Measurements from ENCODE around the gene ADSS2.

The ADSS2 gene

DNA sequence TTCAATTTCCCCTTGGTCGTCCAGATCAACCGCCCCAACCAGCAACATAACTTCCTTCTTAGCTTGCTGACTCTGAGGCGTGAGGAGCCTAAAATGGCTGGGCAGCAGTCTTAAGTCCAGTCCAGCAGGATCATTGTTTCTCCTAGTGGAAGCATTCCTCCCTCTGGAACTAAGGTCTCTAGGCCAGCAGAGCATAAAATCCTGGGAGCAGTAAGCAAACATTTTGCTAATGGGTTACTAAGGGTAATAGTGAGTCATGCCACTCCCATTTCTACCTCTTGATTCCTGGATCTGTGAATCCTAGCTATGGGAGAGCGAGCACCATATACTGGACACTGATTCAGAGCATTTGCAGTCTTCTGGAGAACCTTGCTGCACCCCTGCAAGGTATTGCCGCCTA, 59.9 kb downstream of the ADSS2 start:
- Histone ChIP-seq H3K79me1 (ENCODE audit: low read depth, low read length) (no peaks in the 10 kb centered on the region), H3K18ac (ENCODE audit: low read length) (no peak overlapping the region), H3K23ac (ENCODE audit: low read depth, low read length, poor library complexity) (no peak overlapping the region), H3K9ac (ENCODE audit: low read depth, low read length, poor library complexity) (no peak overlapping the region), H4K8ac (ENCODE audit: low read depth, low read length) (no peak overlapping the region), H2AFZ (ENCODE audit: low read length) (no peak overlapping the region), H3K27ac (replicated peaks; ENCODE audit: low read length) (no peak overlapping the region), H3K4me1 (ENCODE audit: control insufficient read depth in 2 of 2, insufficient read depth in 1 of 2, low read depth in 1 of 2, low read length in 2 of 2) (peaks cover 0 to 2% of the 10 kb centered on the region in 2 donors), H3K27me3 (ENCODE audit: control insufficient read depth in 3 of 3, insufficient read depth in 3 of 3, low read depth in 1 of 3, low read length in 3 of 3) (no peaks in the 10 kb centered on the region), H2BK5ac (ENCODE audit: low read length) (no peak overlapping the region), H4K91ac (ENCODE audit: low read depth, low read length, poor library complexity) (no peak overlapping the region), H3K36me3 (replicated peaks in 1 of 2; ENCODE audit: control insufficient read depth in 2 of 2, insufficient read depth in 2 of 2, low read length in 2 of 2) (peaks cover 0 to 1% of the 10 kb centered on the region in 2 donors), H3K9me3 (replicated peaks in 1 of 2; ENCODE audit: control insufficient read depth in 2 of 2, insufficient read depth in 1 of 2, low read depth in 1 of 2, low read length in 2 of 2) (no peaks in the 10 kb centered on the region), H2BK12ac (ENCODE audit: low read length) (no peak overlapping the region), H2BK15ac (ENCODE audit: low read length) (no peak overlapping the region), H3K14ac (ENCODE audit: low read length) (no peak overlapping the region), H2AK5ac (ENCODE audit: low read depth, low read length) (no peak overlapping the region), H3K4me2 (ENCODE audit: insufficient read depth, low read length, poor library complexity, severe bottlenecking) (no peak overlapping the region), H2BK120ac (ENCODE audit: low read depth, low read length) (no peak overlapping the region), H3K4ac (ENCODE audit: low read length) (no peak overlapping the region), H3K4me3 (ENCODE audit: low read length in 2 of 2) (no peak overlapping the region)
- no peak for DNase-seq (ENCODE audit: low spot score)
- no CpG with 5 or more reads among the region's 5 CpGs for WGBS, 2 donors (ENCODE audit: extremely low coverage in 2 of 2, insufficient read length in 2 of 2, insufficient replicate concordance in 1 of 2)

DNA sequence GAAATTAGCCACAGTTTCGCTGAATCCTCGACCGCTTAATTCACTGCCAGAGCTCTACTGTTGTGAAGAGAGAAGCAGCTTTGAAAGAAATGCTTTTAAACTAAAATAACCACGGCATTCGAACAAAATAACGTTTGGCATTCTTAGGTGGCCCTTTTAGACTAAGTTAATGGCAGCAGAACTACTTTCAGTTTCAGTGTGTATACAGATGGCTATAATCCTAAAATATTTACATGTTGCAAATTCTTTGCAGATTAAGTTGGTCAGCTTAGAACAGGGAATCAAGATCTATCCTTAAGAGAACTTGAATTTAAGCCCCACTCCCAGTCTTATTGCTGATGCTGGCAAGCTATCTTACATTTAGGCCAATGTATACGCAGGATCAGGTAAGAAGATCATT, 62.7 kb downstream of the ADSS2 start:
- Histone ChIP-seq H2BK120ac (ENCODE audit: low read depth, low read length) (no peak overlapping the region), H3K4me2 (ENCODE audit: insufficient read depth, low read length, poor library complexity, severe bottlenecking) (no peak overlapping the region), H3K4me3 (ENCODE audit: low read length in 2 of 2) (no peak overlapping the region), H2BK5ac (ENCODE audit: low read length) (no peak overlapping the region), H3K27ac (replicated peaks; ENCODE audit: low read length) (no peak overlapping the region), H3K4me1 (ENCODE audit: control insufficient read depth in 2 of 2, insufficient read depth in 1 of 2, low read depth in 1 of 2, low read length in 2 of 2) (no peaks in the 10 kb centered on the region), H3K23ac (ENCODE audit: low read depth, low read length, poor library complexity) (no peak overlapping the region), H2BK15ac (ENCODE audit: low read length) (no peak overlapping the region), H3K79me1 (ENCODE audit: low read depth, low read length) (no peaks in the 10 kb centered on the region), H4K91ac (ENCODE audit: low read depth, low read length, poor library complexity) (no peak overlapping the region), H2AFZ (ENCODE audit: low read length) (no peak overlapping the region), H3K9me3 (replicated peaks in 1 of 2; ENCODE audit: control insufficient read depth in 2 of 2, insufficient read depth in 1 of 2, low read depth in 1 of 2, low read length in 2 of 2) (no peaks in the 10 kb centered on the region), H3K36me3 (replicated peaks in 1 of 2; ENCODE audit: control insufficient read depth in 2 of 2, insufficient read depth in 2 of 2, low read length in 2 of 2) (peaks cover 0 to 1% of the 10 kb centered on the region in 2 donors), H3K27me3 (ENCODE audit: control insufficient read depth in 3 of 3, insufficient read depth in 3 of 3, low read depth in 1 of 3, low read length in 3 of 3) (no peaks in the 10 kb centered on the region), H2BK12ac (ENCODE audit: low read length) (no peak overlapping the region), H3K14ac (ENCODE audit: low read length) (no peak overlapping the region), H4K8ac (ENCODE audit: low read depth, low read length) (no peak overlapping the region), H2AK5ac (ENCODE audit: low read depth, low read length) (no peak overlapping the region), H3K4ac (ENCODE audit: low read length) (no peak overlapping the region), H3K9ac (ENCODE audit: low read depth, low read length, poor library complexity) (no peak overlapping the region), H3K18ac (ENCODE audit: low read length) (no peak overlapping the region)
- DNase-seq (ENCODE audit: low spot score): no peak
- no CpG with 5 or more reads among the region's 7 CpGs for WGBS, 2 donors (ENCODE audit: extremely low coverage in 2 of 2, insufficient read length in 2 of 2, insufficient replicate concordance in 1 of 2)

DNA sequence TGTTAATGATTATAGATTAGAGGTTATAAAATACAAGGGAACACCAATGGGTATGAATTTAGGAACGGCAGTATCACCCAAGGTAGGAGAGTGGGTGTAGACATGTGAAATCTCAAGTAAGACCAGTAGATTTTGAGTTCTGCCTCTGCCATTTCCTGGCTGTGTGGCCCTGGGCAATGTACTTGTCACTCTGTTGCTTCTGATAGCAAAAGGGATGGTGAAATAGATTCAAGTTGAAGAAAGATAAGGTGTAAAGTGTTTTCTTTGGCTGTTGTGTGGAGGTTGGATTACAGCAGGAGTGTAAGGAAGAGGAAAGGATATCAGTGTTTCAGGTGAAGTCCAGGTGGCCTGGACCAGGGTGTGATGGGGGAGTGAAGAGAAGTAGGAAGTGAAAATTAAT, 64.3 kb downstream of the ADSS2 start:
- Histone ChIP-seq H4K91ac (ENCODE audit: low read depth, low read length, poor library complexity) (no peak overlapping the region), H2BK12ac (ENCODE audit: low read length) (no peak overlapping the region), H3K36me3 (replicated peaks in 1 of 2; ENCODE audit: control insufficient read depth in 2 of 2, insufficient read depth in 2 of 2, low read length in 2 of 2) (peaks cover 0 to 1% of the 10 kb centered on the region in 2 donors), H3K79me1 (ENCODE audit: low read depth, low read length) (no peaks in the 10 kb centered on the region), H3K9ac (ENCODE audit: low read depth, low read length, poor library complexity) (no peak overlapping the region), H3K14ac (ENCODE audit: low read length) (no peak overlapping the region), H2BK15ac (ENCODE audit: low read length) (no peak overlapping the region), H3K27ac (replicated peaks; ENCODE audit: low read length) (no peak overlapping the region), H2AK5ac (ENCODE audit: low read depth, low read length) (no peak overlapping the region), H3K27me3 (ENCODE audit: control insufficient read depth in 3 of 3, insufficient read depth in 3 of 3, low read depth in 1 of 3, low read length in 3 of 3) (no peaks in the 10 kb centered on the region), H3K9me3 (replicated peaks in 1 of 2; ENCODE audit: control insufficient read depth in 2 of 2, insufficient read depth in 1 of 2, low read depth in 1 of 2, low read length in 2 of 2) (no peaks in the 10 kb centered on the region), H3K4me2 (ENCODE audit: insufficient read depth, low read length, poor library complexity, severe bottlenecking) (no peak overlapping the region), H3K4ac (ENCODE audit: low read length) (no peak overlapping the region), H3K4me1 (ENCODE audit: control insufficient read depth in 2 of 2, insufficient read depth in 1 of 2, low read depth in 1 of 2, low read length in 2 of 2) (no peaks in the 10 kb centered on the region), H3K18ac (ENCODE audit: low read length) (no peak overlapping the region), H4K8ac (ENCODE audit: low read depth, low read length) (no peak overlapping the region), H3K4me3 (ENCODE audit: low read length in 2 of 2) (no peak overlapping the region), H2BK120ac (ENCODE audit: low read depth, low read length) (no peak overlapping the region), H2BK5ac (ENCODE audit: low read length) (no peak overlapping the region), H3K23ac (ENCODE audit: low read depth, low read length, poor library complexity) (no peak overlapping the region), H2AFZ (ENCODE audit: low read length) (no peak overlapping the region)
- WGBS, 2 donors (ENCODE audit: extremely low coverage in 2 of 2, insufficient read length in 2 of 2, insufficient replicate concordance in 1 of 2): no CpG with 5 or more reads among the region's 1 CpG
- no peak for DNase-seq (ENCODE audit: low spot score)

DNA sequence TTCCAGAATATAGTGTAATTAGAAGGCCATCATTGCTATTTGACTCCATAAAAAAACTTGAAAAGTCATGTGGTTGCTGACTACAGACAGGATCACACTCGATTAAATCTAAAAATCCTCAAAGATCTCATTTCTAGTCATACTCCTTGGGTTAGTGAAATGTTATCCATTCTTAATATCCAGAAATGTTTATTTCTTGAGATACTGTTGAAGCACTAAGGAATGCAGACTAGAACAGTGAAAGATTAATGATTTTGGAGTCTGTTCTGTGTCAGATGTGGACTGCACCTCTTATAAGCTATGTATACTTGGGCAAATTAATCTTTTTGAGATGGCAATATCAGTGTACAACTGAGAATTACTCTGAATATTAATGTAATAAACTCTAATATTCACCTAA, 65.1 kb downstream of the ADSS2 start:
- DNase-seq (ENCODE audit: low spot score): no peak
- H3K4me3 ChIP-seq (ENCODE audit: low read length in 2 of 2): no peak overlapping the region
- no peak overlapping the region for H2AFZ ChIP-seq (ENCODE audit: low read length)
- no peak overlapping the region for H2AK5ac ChIP-seq (ENCODE audit: low read depth, low read length)
- no peak overlapping the region for H3K14ac ChIP-seq (ENCODE audit: low read length)
- H2BK12ac ChIP-seq (ENCODE audit: low read length): no peak overlapping the region
- no peak overlapping the region for H4K91ac ChIP-seq (ENCODE audit: low read depth, low read length, poor library complexity)
- H3K4me1 ChIP-seq (ENCODE audit: control insufficient read depth in 2 of 2, insufficient read depth in 1 of 2, low read depth in 1 of 2, low read length in 2 of 2): no peaks in the 10 kb centered on the region
- no peak overlapping the region for H4K8ac ChIP-seq (ENCODE audit: low read depth, low read length)
- no peak overlapping the region for H3K9ac ChIP-seq (ENCODE audit: low read depth, low read length, poor library complexity)
- no peak overlapping the region for H3K4ac ChIP-seq (ENCODE audit: low read length)
- H3K27me3 ChIP-seq (ENCODE audit: control insufficient read depth in 3 of 3, insufficient read depth in 3 of 3, low read depth in 1 of 3, low read length in 3 of 3): no peaks in the 10 kb centered on the region
- H2BK5ac ChIP-seq (ENCODE audit: low read length): no peak overlapping the region
- no peaks in the 10 kb centered on the region for H3K79me1 ChIP-seq (ENCODE audit: low read depth, low read length)
- no CpG with 5 or more reads among the region's 1 CpG for WGBS, 2 donors (ENCODE audit: extremely low coverage in 2 of 2, insufficient read length in 2 of 2, insufficient replicate concordance in 1 of 2)
- H3K4me2 ChIP-seq (ENCODE audit: insufficient read depth, low read length, poor library complexity, severe bottlenecking): no peak overlapping the region
- H2BK15ac ChIP-seq (ENCODE audit: low read length): no peak overlapping the region
- H3K36me3 ChIP-seq (replicated peaks in 1 of 2; ENCODE audit: control insufficient read depth in 2 of 2, insufficient read depth in 2 of 2, low read length in 2 of 2): peaks cover 0 to under 1% of the 10 kb centered on the region in 2 donors
- H3K23ac ChIP-seq (ENCODE audit: low read depth, low read length, poor library complexity): no peak overlapping the region
- no peak overlapping the region for H3K18ac ChIP-seq (ENCODE audit: low read length)
- no peak overlapping the region for H3K27ac ChIP-seq (replicated peaks; ENCODE audit: low read length)
- H2BK120ac ChIP-seq (ENCODE audit: low read depth, low read length): no peak overlapping the region
- H3K9me3 ChIP-seq (replicated peaks in 1 of 2; ENCODE audit: control insufficient read depth in 2 of 2, insufficient read depth in 1 of 2, low read depth in 1 of 2, low read length in 2 of 2): no peaks in the 10 kb centered on the region

All from neuronal stem cell (in vitro differentiated cells).